ENCODE results near the gene BTLA.
A peak's percentile ranks its signal among the peaks of the same experiment; 100 is the strongest.
"Not testable (repeated sequence)": the region's sequence is repeated elsewhere in the genome, so short reads cannot be mapped to it uniquely, and the experiment has no call there.

Gene BTLA, protein sequence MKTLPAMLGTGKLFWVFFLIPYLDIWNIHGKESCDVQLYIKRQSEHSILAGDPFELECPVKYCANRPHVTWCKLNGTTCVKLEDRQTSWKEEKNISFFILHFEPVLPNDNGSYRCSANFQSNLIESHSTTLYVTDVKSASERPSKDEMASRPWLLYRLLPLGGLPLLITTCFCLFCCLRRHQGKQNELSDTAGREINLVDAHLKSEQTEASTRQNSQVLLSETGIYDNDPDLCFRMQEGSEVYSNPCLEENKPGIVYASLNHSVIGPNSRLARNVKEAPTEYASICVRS

DNA sequence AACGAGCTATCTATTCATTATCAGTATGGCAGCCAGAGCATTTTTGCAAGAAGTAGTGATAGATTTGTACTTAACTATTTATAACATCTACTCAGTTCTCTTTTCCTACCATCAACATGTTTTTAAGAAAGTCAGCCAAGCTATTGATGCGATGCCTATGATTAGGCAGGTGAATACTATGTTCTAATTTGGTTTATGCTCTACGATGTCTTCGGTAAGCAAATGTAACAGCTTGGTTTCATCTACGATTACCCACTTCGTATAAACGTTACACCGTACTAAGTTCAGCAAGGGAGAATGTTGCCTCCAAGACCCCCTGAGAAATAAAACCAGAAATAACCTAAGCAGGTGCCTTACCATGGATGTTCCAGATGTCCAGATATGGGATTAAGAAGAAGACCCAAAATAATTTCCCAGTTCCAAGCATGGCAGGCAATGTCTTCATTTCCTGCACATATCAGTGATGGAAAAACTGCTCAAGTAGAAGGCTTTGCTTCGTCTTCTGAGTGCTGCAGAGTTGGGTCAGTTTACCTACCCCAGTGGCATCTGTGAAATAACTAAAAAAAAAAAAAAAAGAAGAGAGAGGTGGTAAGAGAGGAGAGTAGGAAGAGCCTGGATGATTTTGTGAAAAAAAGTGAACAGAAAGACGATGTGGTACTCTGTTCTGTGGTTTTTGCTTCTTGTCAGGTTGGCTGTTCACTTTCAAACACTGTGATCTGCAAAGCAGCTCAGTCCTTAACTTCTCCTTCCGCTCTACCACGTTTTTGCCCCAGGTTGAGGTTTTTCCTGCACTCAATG is at the start of gene BTLA:
BTLA (minus strand) TSS at position 559 of the 798 bp plus-strand sequence; CDS start at position 445, 114 bp downstream.
- DNase-seq, result no peak

DNA sequence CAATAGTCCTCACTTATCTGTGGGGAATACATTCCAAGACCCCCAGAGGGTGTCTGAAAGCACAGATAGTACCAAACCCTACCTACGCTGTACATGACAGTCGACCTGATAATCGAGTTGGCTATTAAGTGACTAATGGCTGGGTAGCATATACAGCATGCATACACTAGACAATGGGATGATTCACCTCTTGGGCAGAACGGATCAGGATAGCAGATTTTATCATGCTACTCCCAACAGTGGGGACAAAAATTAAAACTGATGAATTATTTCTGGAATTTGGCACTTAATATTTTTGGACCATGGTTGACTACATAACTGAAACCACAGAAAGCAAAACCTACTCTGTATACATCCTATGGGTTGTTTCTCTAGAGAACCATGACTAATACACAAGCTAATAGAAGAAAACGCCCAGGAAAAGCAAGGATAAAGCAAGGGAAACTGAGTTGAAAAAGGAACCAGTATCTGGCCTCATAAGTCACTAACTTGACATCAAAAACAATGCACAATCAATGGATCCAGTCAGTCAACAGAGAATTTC is 47.0 kb upstream of the BTLA start:
- DNase-seq, result no peak

DNA sequence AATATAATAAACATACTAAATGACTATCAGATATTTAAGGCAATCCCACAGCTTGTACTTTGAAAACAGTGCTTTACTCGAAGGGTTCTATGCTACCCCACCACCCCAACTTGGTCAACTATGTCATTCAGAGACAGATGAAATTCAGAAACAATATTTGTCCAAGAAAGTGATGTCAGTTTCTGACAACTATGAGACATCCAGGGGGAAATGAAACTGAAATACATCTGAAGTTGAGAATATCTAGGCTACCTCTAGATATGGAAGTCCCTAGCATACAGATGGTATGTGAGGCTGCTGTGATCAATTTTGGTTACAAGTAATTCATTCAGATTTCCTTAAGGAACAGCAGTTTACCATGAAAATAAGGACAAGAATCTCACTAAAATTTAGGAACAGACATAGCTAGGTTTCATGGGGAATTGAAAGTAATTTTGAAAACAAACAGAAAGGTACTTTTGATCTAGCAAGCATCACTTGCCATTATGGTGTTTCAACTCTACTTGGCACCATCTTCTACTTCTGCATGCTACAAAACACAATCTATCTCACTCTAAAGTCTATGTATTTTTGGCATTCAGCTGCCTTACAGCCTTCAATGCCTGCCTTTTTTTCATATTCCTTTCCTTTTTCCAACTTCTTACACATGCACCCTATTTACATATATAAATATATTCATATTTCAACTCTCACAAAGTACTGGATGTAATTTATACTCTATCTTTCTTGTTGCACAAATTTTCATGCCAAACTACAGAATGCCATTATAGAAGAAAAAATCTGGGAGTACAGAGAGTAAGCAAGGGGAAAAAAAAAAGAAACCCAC is 40.8 kb upstream of the BTLA start:
- no peak for DNase-seq

DNA sequence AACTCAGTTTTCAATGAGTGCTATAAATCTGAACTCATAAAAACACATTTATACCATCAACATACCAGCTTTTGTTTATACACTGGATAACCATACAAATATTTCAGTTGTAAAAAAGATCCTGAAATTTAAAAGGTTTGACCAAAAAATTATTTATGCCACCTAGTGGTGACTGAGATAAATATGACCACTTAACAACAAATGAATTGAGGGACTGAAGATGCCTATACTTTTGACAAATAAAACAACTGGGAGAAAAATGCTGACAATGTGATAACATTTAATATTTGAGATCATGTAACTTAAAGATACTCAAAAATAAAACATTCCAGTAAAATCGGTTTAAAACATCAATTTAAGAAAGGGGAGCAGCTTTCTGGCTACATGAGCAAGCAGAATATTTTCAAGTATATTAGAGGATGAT is 32.1 kb upstream of the BTLA start:
- DNase-seq, result peak; percentile 6

DNA sequence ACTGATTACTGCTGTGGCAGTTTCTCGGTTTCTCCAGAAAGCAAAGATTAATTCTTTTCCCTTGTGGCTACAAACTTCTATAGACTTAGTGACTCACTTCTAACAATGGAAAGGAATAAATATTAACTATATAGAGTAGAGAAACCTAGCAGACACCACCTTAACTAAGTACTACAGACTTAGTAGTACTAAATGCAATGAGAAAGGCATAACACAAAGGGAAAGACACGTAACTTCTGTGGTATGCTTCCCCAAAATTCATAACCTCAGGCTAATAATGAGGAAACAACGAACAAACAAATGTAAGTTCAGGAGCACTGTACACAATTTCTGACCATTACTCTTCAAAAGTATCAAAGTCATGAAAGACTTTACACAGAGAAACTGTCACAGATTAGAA is 31.3 kb upstream of the BTLA start:
- no peak for DNase-seq

DNA sequence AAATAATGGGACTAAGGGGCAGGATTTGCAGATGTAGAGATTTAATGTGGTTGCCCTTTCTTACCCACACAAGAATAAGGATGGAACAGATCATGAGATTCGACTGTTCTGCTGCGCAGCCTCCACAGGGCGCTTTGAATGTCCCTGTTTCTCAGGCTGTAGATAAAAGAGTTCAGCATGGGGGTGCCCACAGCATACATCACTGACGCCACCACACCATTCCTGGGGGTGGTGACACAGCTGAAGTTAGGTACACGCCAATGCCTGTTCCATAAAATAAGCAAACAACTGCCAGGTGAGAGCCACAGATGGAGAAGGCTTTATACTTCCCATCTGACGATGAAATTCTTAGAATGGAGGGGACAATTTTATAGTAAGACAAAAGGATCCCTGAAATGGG is 24.9 kb upstream of the BTLA start:
- not testable (repeated sequence) for DNase-seq

DNA sequence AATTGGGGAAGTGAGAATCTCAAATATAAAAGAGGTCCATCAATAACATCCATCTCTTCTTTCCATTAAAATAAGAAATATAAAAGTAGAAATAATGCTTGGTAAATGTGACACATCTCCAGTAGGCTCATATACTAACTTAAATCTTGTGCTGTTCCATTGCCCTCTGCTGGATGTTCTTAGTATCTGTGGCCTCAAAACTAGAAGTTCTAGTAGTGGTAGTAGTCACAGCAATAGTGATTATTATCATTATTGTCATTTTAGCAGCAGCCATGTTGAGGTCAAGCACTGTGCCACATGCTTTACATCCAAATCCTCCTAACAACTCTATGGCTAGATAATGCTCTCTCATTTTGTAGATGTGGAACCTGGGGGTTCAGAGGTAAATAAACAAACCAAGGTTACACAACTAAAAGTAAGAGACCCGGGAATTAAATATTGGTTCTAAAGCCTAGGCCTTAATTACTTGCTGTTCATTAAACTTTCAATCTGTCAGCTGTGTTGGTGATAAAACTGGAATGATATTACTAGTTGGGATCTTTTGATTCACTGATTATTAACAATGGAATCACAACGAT is 20.2 kb upstream of the BTLA start:
- peak; percentile 74 for DNase-seq

DNA sequence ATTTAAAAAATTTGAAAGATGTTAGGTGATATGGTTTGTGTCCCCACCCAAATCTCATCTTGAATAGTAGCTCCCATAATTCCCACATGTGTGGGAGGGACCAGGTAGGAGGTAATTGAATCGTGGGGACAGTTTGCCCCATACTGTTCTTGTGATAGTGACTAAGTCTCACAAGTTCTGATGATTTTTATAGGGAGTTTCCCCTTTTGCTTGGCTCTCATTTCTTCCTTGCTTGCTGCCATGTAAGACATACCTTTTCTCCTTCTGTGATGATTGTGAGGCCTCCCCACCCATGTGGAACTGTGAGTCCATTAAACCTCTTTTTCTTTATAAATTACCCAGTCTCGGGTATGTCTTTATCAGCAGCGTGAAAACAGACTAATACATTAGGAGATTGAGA is 19.7 kb upstream of the BTLA start:
- not testable (repeated sequence) for DNase-seq

DNA sequence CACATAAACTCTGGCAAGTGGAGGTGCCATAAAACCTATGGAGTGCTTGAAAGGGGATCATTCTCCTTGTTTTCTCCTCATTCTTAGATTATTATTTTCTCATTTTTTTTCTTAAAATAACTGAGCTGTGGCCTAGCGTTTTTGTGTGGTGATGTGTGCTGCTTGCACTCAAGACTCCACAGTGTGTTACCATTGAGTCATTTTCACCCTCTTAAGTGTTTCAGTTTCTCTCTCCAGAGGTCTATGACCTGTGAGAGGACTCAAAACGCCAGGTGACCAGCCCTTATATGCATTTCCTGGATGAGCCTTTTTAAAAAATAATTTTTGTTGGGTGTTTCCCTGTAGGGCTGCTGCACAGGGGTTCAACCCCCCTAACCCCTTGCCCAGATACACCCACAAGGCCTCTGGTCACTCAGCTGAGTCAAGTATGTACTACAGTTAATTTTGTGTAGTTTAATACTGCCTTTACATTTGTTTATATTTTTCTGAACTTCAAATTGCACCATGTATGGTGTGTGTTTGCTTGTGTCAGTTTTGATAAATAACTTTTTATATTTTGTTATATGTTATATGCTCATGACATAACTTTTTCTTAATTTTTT is 15.4 kb upstream of the BTLA start:
- DNase-seq, result no peak

DNA sequence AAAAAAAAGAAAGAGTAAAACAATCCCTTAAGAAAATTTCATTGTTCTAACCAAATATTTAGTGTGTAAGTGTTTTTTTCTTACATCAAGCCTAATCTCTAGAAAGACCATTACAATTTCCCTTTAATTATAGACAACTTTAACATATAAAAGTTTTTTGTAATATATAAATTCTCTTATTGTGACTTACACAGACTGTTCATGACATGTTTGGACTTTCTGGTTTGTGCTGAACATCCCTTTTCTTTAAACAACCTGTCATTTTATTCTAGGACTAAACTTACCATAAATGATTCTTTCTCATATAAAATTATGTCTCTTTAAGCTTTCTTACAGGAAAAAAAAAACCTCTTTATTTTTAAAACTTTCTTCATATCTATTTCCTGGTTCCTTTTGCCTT is 13.0 kb upstream of the BTLA start:
- DNase-seq, result no peak

DNA sequence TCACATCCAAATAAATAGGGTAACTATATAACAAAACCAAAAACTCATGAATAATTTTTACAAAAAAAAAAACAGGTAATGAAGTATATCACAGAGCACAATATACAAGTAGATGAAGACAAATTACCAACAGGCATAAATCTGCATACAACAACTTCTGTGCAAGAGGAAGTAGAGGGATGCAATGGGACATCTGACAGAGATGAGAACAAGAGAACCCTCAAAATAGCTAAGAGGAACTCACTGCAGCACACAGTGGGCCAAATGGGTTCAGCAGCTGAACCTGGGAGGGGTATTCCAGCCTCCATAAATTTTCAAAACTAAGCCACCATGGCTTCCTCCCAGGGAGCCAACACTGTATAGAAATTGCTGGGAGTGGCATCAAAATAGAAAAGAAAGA is 9.6 kb upstream of the BTLA start:
- DNase-seq, result no peak

DNA sequence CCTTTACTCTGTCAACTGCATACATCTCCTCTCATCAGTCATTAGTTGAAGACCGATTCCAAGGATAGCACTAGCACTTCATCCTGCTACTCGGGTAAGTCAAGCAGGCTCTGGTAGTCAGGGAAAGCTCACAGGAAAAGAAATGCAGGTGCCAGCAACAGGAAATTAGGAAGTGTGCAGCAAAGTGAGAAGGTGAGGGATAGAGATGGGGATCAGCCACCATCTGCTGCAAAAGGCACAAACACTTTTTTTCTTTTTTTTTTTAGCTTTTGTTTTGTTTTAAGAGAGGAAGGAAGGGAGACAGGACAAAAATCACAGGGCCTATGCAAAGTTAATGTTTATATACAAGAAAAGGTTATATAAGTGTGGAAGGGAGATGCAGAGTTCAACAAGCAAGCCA is 9.0 kb upstream of the BTLA start:
- DNase-seq, result no peak

DNA sequence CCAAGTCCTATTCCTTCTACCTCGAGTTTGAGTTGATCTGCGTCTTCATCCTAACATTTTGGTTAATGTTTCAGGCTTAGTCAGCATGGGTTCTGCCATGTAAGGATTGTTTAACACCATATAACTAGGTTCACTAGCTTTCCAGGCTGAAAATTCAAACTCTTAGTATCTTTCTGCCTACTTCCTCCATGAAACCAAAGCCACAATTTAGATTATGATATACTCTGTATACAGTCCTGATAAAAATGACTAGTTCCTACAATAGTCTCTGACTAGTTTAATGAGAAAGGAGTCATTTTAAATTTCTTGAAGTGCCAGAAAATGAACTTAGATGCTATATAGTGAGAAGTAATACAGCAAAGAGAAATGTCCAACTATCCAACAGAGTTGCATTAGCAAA is 6.6 kb upstream of the BTLA start:
- DNase-seq, result no peak

DNA sequence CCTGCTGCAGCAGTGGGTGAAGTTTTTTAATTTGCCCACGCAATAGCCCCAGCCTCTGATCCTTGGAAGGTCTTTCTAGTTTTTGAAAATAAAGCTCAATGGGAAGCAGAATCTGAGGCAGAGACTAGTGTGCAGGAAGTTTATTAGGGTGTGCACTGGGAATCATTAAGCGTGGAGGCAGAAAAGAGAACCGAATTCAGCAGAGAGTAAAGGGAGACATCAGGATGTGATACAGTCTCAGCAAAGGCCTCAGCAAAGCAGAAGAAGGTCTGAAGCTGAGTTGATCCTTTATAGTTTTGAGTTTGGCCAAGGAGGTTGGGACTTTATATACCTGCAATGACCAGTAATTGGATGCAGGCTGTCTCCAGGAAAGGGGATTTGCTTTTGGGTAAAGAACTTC is 4.9 kb upstream of the BTLA start:
- DNase-seq, result no peak

DNA sequence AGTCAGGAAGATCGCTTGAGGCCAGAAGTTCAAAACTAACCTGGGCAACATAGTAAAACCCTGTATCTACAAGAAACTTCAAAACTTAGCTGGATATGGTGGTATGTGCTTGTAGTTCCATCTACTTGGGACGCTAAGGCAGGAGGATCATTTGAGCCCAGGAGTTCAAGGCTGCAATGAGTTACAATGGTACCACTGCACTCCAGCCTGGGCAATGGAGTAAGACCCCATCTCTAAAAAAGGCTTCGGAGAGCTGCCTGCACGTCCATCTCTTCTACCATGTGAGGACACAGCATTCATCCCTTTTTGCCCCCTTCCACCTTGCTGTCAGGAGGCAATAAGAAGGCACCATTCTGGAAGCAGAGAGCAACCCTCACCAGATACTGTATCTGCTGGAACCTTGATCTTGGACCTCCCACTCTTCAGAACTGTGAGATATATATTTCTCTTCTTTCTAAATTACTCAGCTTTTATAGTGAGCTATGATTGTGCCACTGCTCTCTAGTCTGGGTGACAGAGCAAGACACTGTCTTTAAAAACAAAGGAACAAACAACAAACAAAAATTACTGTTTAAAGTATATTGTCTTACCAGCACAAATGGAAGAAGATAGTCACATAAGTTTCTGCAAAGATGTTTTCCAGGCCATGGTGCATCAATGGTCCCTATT is 4.2 kb upstream of the BTLA start:
- no peak for DNase-seq

DNA sequence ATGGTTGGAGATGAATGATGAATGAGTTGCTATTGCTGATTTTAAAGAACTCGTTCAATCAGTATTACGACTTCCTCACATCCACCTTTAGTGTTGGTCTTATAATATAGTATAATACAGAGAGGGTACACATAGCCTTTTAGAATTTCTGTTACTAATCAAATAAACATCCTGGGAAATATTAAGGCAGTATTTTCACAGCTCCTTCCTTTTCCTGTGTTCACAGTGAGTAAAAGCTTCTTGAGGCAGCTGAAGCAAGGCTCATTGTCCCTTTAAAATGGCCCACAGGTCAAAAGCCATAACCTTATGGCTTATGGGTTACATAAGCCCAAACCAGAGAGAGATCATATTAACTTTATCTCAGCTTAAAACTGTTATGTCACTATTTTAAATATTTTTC is 1.3 kb upstream of the BTLA start:
- DNase-seq, result no peak

DNA sequence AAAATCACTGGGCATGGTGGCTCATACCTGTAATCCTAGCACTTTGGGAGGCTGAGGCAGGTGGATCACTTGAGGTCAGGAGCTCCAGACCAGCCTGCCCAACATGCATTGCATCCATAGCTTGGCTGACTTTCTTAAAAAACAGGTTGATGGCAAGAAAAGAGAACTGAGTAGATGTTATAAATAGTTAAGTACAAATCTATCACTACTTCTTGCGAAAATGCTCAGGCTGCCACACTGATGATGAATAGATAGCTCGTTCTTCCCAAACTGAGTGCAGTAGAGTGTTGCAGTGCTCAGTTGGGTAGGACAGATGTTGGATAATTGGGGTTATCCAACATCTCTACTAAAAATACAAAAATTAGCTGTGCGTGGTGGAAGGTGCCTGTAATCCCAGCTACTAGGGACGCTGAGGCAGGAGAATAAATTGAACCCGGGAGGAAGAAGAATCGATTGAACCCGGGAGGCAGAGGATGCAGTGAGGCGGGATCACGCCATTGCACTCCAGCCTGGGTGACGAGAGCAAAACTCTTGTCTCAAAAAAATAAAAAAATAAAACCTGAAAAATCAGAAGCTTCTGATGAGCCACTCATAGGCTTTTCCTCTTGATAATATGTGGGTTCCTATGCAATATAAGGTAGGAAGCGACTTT is 1.2 kb downstream of the BTLA start:
- no peak for DNase-seq

DNA sequence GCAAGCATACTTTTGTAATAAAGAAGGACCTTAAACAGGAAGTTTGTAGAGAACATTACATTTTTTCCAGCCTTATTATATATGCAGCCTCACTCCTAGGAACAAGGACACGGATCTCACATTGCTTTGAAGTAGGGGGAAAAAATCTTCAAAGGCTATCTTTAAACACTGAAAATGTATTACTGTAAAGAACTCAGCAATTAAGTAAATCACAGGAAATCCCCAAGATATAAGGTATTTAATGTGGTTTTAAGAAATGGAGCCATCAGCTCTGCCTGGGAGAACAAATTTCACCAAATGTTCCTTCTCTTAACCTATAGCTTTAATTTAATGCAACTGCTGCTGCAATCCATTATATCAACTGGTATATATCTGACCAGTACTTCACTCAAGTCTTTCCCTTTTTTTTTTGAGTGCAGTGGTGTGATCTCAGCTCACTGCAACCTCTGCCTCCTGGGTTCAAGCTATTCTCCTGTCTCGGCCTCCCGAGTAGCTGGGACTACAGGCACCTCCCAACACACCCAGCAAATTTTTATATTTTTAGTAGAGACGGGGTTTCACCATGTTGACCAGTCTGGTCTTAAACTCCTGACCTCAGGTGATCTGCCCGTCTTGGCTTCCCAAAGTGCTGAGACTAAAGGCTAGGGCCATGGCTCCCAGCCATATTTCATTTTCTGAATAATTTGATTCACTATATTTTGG is 2.8 kb downstream of the BTLA start:
- DNase-seq, result no peak

DNA sequence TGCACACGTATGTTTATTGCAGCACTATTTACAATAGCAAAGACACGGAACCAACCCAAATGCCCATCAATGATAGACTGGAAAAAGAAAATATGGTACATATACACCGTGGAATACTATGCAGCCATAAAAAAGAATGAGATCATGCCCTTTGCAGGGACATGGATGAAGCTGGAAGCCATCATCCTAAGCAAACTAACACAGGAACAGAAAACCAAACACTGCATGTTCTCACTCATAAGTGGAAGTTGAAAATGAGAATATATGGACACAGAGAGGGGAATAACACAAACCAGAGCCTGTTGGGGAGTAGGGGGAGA is 4.9 kb downstream of the BTLA start:
- not testable (repeated sequence) for DNase-seq

DNA sequence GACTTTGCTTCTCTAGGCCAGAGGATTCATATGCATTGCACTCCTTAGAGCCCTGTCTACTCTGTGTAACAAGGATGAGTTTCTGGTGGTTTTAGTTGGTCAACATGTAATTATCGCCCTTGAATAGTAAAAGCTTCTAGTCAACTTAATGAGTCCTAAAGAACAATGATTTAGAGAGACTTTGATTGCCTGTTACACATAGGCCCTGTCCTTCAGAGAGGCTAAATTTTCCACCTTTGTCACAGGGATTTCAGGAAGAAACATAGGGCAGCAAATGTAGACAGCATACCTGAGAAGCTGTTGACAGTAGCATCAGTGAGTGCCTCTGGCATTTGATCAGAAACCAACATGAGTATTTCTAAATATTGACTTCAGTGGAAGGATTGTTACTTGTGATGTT is 7.1 kb downstream of the BTLA start:
- DNase-seq, result no peak

DNA sequence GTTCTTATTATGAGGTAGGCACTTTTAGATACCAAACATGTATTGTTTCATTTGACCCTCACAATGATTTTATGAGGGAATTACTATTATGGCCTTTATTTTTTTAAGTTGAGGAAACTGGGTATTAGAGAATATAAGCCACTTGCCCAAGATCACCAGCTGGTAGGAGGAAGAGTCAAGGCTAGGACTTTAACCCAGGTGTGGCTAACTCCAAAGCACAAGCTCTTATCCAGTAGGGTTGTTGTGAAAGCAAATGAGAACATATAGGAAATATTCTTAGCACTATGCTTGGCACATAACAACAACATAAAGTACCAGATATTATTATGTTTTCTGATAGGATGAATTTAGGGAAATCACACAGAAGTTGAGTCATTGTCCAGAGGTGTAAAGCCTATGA is 7.9 kb downstream of the BTLA start:
- no peak for DNase-seq

Data from COR-L47 (cell line).